OCI-M1 (cell line): ENCODE results near the gene STK10.
"Not testable (repeated sequence)": the region's sequence is repeated elsewhere in the genome, so short reads cannot be mapped to it uniquely, and the experiment has no call there.

ENCODE experiments used
- DNase-seq: peaks from one replicate; lab custom pipeline; 2025; lab: John Stamatoyannopoulos, UW

STK10 gene

GRCh38 chr5:172188033-172188892 is at the start of gene STK10:
TSS of gene STK10 (minus strand) at chr5:172188224. CDS start at chr5:172188042, 182 bp downstream.
- DNase-seq = peak; percentile 93

- no peak for DNase-seq
These were observed 48.1 kb upstream of the STK10 start for GRCh38 chr5:172235827-172236736.

- DNase-seq = peak; percentile 58
These were observed 47.2 kb upstream of the STK10 start for GRCh38 chr5:172235132-172235780.

GRCh38 chr5:172234031-172234430 is 46.0 kb upstream of the STK10 start:
- DNase-seq = no peak

GRCh38 chr5:172229904-172230303 is 41.9 kb upstream of the STK10 start:
- DNase-seq = no peak

- no peak for DNase-seq
These were observed 37.0 kb upstream of the STK10 start for GRCh38 chr5:172224996-172225395.

GRCh38 chr5:172223901-172224873 is 36.2 kb upstream of the STK10 start:
- no peak for DNase-seq

- no peak for DNase-seq
These were observed 31.3 kb upstream of the STK10 start for GRCh38 chr5:172219296-172219695.

- no peak for DNase-seq
These were observed 28.3 kb upstream of the STK10 start for GRCh38 chr5:172216345-172216744.

GRCh38 chr5:172213126-172213525 is 25.1 kb upstream of the STK10 start:
- no peak for DNase-seq

- no peak for DNase-seq
These were observed 23.7 kb upstream of the STK10 start for GRCh38 chr5:172211676-172212075.

- DNase-seq = no peak
These were observed 21.7 kb upstream of the STK10 start for GRCh38 chr5:172209714-172210113.

GRCh38 chr5:172207511-172207910 is 19.5 kb upstream of the STK10 start:
- no peak for DNase-seq

- DNase-seq = not testable (repeated sequence)
These were observed 18.0 kb upstream of the STK10 start for GRCh38 chr5:172205984-172206383.

- no peak for DNase-seq
These were observed 12.5 kb upstream of the STK10 start for GRCh38 chr5:172200476-172200875.

GRCh38 chr5:172199446-172199845 is 11.4 kb upstream of the STK10 start:
- no peak for DNase-seq

- not testable (repeated sequence) for DNase-seq
These were observed 9.8 kb upstream of the STK10 start for GRCh38 chr5:172197775-172198174.

GRCh38 chr5:172194985-172195774 is 7.2 kb upstream of the STK10 start:
- DNase-seq = no peak

GRCh38 chr5:172193872-172194271 is 5.8 kb upstream of the STK10 start, which contains the start of gene EFCAB9:
TSS of gene EFCAB9 (plus strand) at chr5:172194172. CDS start at chr5:172194173, 1 bp downstream.
- no peak for DNase-seq

GRCh38 chr5:172189693-172190296 is 1.8 kb upstream of the STK10 start:
- DNase-seq = no peak
